SH-SY5Y (cell line): ENCODE data around the gene TGM3.

Source experiments
- GATA2 ChIP-seq: IDR thresholded peaks from 2 replicates; pipeline ENCODE4 v1.6.1; 2011; ENCODE audit warnings: mild to moderate bottlenecking, low read depth, low read length
- GATA3 ChIP-seq: IDR thresholded peaks from 2 replicates; pipeline ENCODE4 v1.6.1; 2011; ENCODE audit warnings: low read depth, mild to moderate bottlenecking, low read length, moderate library complexity

The TGM3 gene

GRCh38 chr20:2297357-2297728 is 1.5 kb downstream of the TGM3 start:
- no peak for TF ChIP-seq GATA3
- TF ChIP-seq GATA2: no peak

GRCh38 chr20:2298116-2298515 is 2.3 kb downstream of the TGM3 start:
- TF ChIP-seq GATA2: no peak
- TF ChIP-seq GATA3: no peak

GRCh38 chr20:2298701-2299100 is 2.9 kb downstream of the TGM3 start:
- TF ChIP-seq GATA2: no peak
- no peak for TF ChIP-seq GATA3

- no peak for TF ChIP-seq GATA2
- TF ChIP-seq GATA3: no peak
Measured at GRCh38 chr20:2299301-2299700, 3.5 kb downstream of the TGM3 start.

- no peak for TF ChIP-seq GATA3
- TF ChIP-seq GATA2: no peak
Measured at GRCh38 chr20:2300002-2300401, 4.2 kb downstream of the TGM3 start.

GRCh38 chr20:2300420-2300819 is 4.6 kb downstream of the TGM3 start:
- TF ChIP-seq GATA2: no peak
- TF ChIP-seq GATA3: no peak

GRCh38 chr20:2301164-2301622 is 5.4 kb downstream of the TGM3 start:
- no peak for TF ChIP-seq GATA3
- TF ChIP-seq GATA2: no peak

GRCh38 chr20:2302384-2303060 is 6.7 kb downstream of the TGM3 start:
- TF ChIP-seq GATA3 (no peak), GATA2 (no peak)

GRCh38 chr20:2303673-2304072 is 7.9 kb downstream of the TGM3 start:
- TF ChIP-seq GATA3: no peak
- TF ChIP-seq GATA2: no peak; the same call in 1 of the 2 replicates

- TF ChIP-seq GATA2 (no peak), GATA3 (no peak)
Measured at GRCh38 chr20:2304180-2304579, 8.4 kb downstream of the TGM3 start.

- TF ChIP-seq GATA2: no peak
- no peak for TF ChIP-seq GATA3
Measured at GRCh38 chr20:2305029-2305428, 9.2 kb downstream of the TGM3 start.

- no peak for TF ChIP-seq GATA2
- TF ChIP-seq GATA3: no peak
Measured at GRCh38 chr20:2305479-2305878, 9.7 kb downstream of the TGM3 start.

GRCh38 chr20:2305946-2306345 is 10.1 kb downstream of the TGM3 start:
- TF ChIP-seq GATA3 (no peak), GATA2 (no peak)

- TF ChIP-seq GATA3 (no peak), GATA2 (no peak)
Measured at GRCh38 chr20:2307136-2307535, 11.3 kb downstream of the TGM3 start.

GRCh38 chr20:2311329-2311728 is 15.5 kb downstream of the TGM3 start:
- no peak for TF ChIP-seq GATA2
- TF ChIP-seq GATA3: no peak

GRCh38 chr20:2312876-2313275 is 17.1 kb downstream of the TGM3 start:
- TF ChIP-seq GATA2 (no peak), GATA3 (no peak)

- TF ChIP-seq GATA2: no peak
- no peak for TF ChIP-seq GATA3
Measured at GRCh38 chr20:2313316-2313715, 17.5 kb downstream of the TGM3 start.
